OCI-LY7 (cell line): Measurements from ENCODE around the gene TTLL5. TPM values are rescaled to one million over a fixed set of nuclear protein-coding genes. Genes with fewer than 3 reads are reported as not detected.

ENCODE experiments used
- BruUV-seq: library from RNA; stranded (reverse); fragments of 400-500 nt; replicated peaks from 2 replicates; lab custom pipeline; 2021; lab: Mats Ljungman, UMichigan
- CTCF ChIA-PET: fragments of 300-600 bp; sonication (Branson Sonifier 250); formaldehyde crosslinking; loops from one replicate; lab custom pipeline; 2022; ENCODE audit warnings: antibody characterized with exemption; ENCODE audit not compliant: unreplicated experiment; lab: Charles Lee
- POLR2A ChIA-PET: fragments of 300-600 bp; sonication (Branson Sonifier 250); formaldehyde crosslinking; loops from one replicate; lab custom pipeline; 2022; ENCODE audit warnings: antibody characterized with exemption; lab: Charles Lee
- DNase-seq: peaks from one replicate; pipeline ENCODE4 v3.0.0-alpha.2; 2015; ENCODE audit warnings: low spot score
- H2AFZ ChIP-seq: fragments of 200-600 bp; sonication (generic), shearing (Covaris generic); 2 replicates; pipeline ENCODE4 v1.6.1; 2014; ENCODE audit warnings: mild to moderate bottlenecking, antibody characterized with exemption, low read length, moderate library complexity
- H3K27ac ChIP-seq: fragments of 200-600 bp; sonication (generic); 2 replicates; pipeline ENCODE4 v1.5.1; 2014; ENCODE audit warnings: mixed run types, low read depth, mild to moderate bottlenecking, moderate library complexity, low read length, inconsistent platforms; ENCODE audit not compliant: poor library complexity, severe bottlenecking
- H3K36me3 ChIP-seq: fragments of 200-600 bp; sonication (generic); 2 replicates; pipeline ENCODE4 v1.6.1; 2014; ENCODE audit warnings: mild to moderate bottlenecking, antibody characterized with exemption, low read length, moderate library complexity, mixed read lengths; ENCODE audit not compliant: insufficient read depth
- H3K4me1 ChIP-seq: fragments of 200-600 bp; sonication (generic); 2 replicates; pipeline ENCODE4 v1.5.1; 2014; ENCODE audit warnings: mild to moderate bottlenecking, low read length; ENCODE audit not compliant: insufficient read depth, poor library complexity, severe bottlenecking
- H3K4me2 ChIP-seq: fragments of 200-600 bp; sonication (generic); 2 replicates; pipeline ENCODE4 v1.6.1; 2014; ENCODE audit warnings: mild to moderate bottlenecking, low read length
- H3K4me3 ChIP-seq: fragments of 200-600 bp; sonication (generic); 2 replicates; pipeline ENCODE4 v1.5.1; 2014; ENCODE audit warnings: mild to moderate bottlenecking, low read depth, low read length; ENCODE audit not compliant: poor library complexity, severe bottlenecking
- H3K79me2 ChIP-seq: fragments of 200-600 bp; sonication (generic); 2 replicates; pipeline ENCODE4 v1.6.1; 2016; ENCODE audit warnings: low read depth, mild to moderate bottlenecking, low read length, moderate library complexity, mixed read lengths; ENCODE audit not compliant: insufficient read depth
- H3K9me2 ChIP-seq: fragments of 200-600 bp; sonication (generic); 2 replicates; pipeline ENCODE4 v1.6.1; 2016; ENCODE audit warnings: mild to moderate bottlenecking, low read length, mixed read lengths; ENCODE audit not compliant: insufficient read depth
- H3K9me3 ChIP-seq: fragments of 200-600 bp; sonication (generic); 2 replicates; pipeline ENCODE4 v1.6.1; 2014; ENCODE audit warnings: mild to moderate bottlenecking, mixed run types, low read length, mixed read lengths
- H4K20me1 ChIP-seq: fragments of 200-600 bp; sonication (generic); 2 replicates; pipeline ENCODE4 v1.6.1; 2014; ENCODE audit warnings: mild to moderate bottlenecking, antibody characterized with exemption, low read length, moderate library complexity, mixed read lengths; ENCODE audit not compliant: insufficient read depth
- CTCF ChIP-seq: fragments of 200-600 bp; sonication (generic); conservative IDR thresholded peaks from 2 replicates; pipeline ENCODE4 v1.5.1; 2014; ENCODE audit warnings: mild to moderate bottlenecking, antibody characterized with exemption, low read length, moderate library complexity, mixed read lengths
- EZH2phosphoT487 ChIP-seq: fragments of 200-600 bp; sonication (generic); IDR thresholded peaks from 2 replicates; pipeline ENCODE4 v1.6.1; 2018; ENCODE audit warnings: low read depth, borderline replicate concordance, mild to moderate bottlenecking, mixed run types, antibody characterized with exemption, low read length, moderate library complexity, mixed read lengths
- intact Hi-C: fragments of 100-400 bp; cut with micrococcal nuclease; formaldehyde crosslinking; loops from one replicate; pipeline ENCODE4 v1.10.0; 2022; ENCODE audit not compliant: unreplicated experiment
- total RNA-seq, 2 experiments: library from RNA; depleted of rRNA in 1 of 2; stranded (reverse); fragments of >200 nt in 1 of 2; shearing (Covaris generic) in 1 of 2; gene quantifications; 2 replicates each; pipeline ENCODE4 v1.2.3, GENCODE V29; 2014 to 2022

Gene TTLL5
- total RNA-seq, 2 experiments from 2014 or later = 34.3 to 55.6 TPM

GRCh38 chr14:75783184-75783583, 122.1 kb downstream of the TTLL5 start:
- POLR2A ChIA-PET = no interaction called here
- H3K79me2 ChIP-seq = no peaks in the 10 kb centered on the region
- peaks cover 48% of the 10 kb centered on the region for H3K36me3 ChIP-seq
- H3K27ac ChIP-seq = no peak overlapping the region
- no peak overlapping the region for H2AFZ ChIP-seq
- no peaks in the 10 kb centered on the region for H3K9me2 ChIP-seq
- CTCF ChIA-PET = no interaction called here
- intact Hi-C loops = no loop called here
- H3K4me1 ChIP-seq = no peaks in the 10 kb centered on the region
- H3K9me3 ChIP-seq = no peaks in the 10 kb centered on the region
- H3K4me3 ChIP-seq = no peak overlapping the region
- H3K4me2 ChIP-seq = no peak overlapping the region
- H4K20me1 ChIP-seq = no peaks in the 10 kb centered on the region
- BruUV-seq = no TSS peak
- DNase-seq = no peak
- TF ChIP-seq EZH2phosphoT487 = no peak
- TF ChIP-seq CTCF = no peak

GRCh38 chr14:75783602-75784313, 122.7 kb downstream of the TTLL5 start:
- no peak overlapping the region for H3K4me3 ChIP-seq
- no peaks in the 10 kb centered on the region for H3K9me2 ChIP-seq
- POLR2A ChIA-PET = no interaction called here
- peaks cover 43% of the 10 kb centered on the region for H3K36me3 ChIP-seq
- H3K9me3 ChIP-seq = no peaks in the 10 kb centered on the region
- no peak overlapping the region for H3K27ac ChIP-seq
- TF ChIP-seq EZH2phosphoT487 (no peak), CTCF (no peak)
- no peak overlapping the region for H3K4me2 ChIP-seq
- no TSS peak for BruUV-seq
- DNase-seq = no peak
- H3K4me1 ChIP-seq = no peaks in the 10 kb centered on the region
- no peaks in the 10 kb centered on the region for H4K20me1 ChIP-seq
- H2AFZ ChIP-seq = no peak overlapping the region
- H3K79me2 ChIP-seq = no peaks in the 10 kb centered on the region
- intact Hi-C loops = no loop called here
- CTCF ChIA-PET = no interaction called here

GRCh38 chr14:75784314-75784686, 123.3 kb downstream of the TTLL5 start:
- intact Hi-C loops = no loop called here
- Histone ChIP-seq H3K36me3 (peaks cover 43% of the 10 kb centered on the region), H3K4me2 (no peak overlapping the region), H3K27ac (no peak overlapping the region), H3K79me2 (no peaks in the 10 kb centered on the region), H4K20me1 (no peaks in the 10 kb centered on the region), H3K9me2 (no peaks in the 10 kb centered on the region), H3K4me3 (no peak overlapping the region), H3K9me3 (no peaks in the 10 kb centered on the region), H3K4me1 (no peaks in the 10 kb centered on the region), H2AFZ (no peak overlapping the region)
- no TSS peak for BruUV-seq
- DNase-seq = no peak
- ChIA-PET POLR2A (no interaction called here), CTCF (no interaction called here)
- TF ChIP-seq CTCF = no peak
- no peak for TF ChIP-seq EZH2phosphoT487
